ENCODE data around the gene GREB1. TPM values are rescaled to one million over a fixed set of nuclear protein-coding genes. Genes with fewer than 3 reads are reported as not detected.
A peak's percentile ranks its signal among the peaks of the same experiment; 100 is the strongest.

The GREB1 gene, protein sequence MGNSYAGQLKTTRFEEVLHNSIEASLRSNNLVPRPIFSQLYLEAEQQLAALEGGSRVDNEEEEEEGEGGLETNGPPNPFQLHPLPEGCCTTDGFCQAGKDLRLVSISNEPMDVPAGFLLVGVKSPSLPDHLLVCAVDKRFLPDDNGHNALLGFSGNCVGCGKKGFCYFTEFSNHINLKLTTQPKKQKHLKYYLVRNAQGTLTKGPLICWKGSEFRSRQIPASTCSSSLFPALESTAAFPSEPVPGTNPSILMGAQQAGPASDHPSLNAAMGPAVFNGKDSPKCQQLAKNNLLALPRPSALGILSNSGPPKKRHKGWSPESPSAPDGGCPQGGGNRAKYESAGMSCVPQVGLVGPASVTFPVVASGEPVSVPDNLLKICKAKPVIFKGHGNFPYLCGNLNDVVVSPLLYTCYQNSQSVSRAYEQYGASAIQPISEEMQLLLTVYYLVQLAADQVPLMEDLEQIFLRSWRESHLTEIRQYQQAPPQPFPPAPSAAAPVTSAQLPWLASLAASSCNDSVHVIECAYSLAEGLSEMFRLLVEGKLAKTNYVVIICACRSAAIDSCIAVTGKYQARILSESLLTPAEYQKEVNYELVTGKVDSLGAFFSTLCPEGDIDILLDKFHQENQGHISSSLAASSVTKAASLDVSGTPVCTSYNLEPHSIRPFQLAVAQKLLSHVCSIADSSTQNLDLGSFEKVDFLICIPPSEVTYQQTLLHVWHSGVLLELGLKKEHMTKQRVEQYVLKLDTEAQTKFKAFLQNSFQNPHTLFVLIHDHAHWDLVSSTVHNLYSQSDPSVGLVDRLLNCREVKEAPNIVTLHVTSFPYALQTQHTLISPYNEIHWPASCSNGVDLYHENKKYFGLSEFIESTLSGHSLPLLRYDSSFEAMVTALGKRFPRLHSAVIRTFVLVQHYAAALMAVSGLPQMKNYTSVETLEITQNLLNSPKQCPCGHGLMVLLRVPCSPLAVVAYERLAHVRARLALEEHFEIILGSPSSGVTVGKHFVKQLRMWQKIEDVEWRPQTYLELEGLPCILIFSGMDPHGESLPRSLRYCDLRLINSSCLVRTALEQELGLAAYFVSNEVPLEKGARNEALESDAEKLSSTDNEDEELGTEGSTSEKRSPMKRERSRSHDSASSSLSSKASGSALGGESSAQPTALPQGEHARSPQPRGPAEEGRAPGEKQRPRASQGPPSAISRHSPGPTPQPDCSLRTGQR (N-terminal part only)
- 6.9 TPM for total RNA-seq

GRCh38 chr2:11533278-11534070, at the start of gene GREB1:
Gene GREB1, plus strand, starts transcription at chr2:11534045. Its CDS starts 22,570 bp downstream, at chr2:11556615.
- no peak for DNase-seq

GRCh38 chr2:11488809-11489208, 45.0 kb upstream of the GREB1 start:
- DNase-seq = no peak

DNA sequence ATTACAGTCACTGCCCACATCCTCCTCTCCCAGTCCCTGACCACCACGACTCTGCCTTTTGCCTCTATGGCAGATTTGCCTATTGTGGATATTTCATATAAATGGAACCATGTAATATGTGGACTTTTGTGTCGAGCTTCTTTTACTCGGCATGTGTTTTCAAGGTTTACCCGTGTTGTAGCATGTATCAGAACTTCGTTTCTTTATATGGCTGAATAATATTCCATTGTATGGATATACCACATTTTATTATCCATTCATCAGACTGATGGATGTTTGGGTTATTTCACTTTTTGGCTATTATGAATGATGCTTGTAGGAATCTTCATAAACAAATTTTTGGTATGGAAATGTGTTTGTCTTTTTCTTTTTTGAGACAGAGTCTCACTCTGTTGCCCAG, 43.7 kb upstream of the GREB1 start:
- DNase-seq = no peak

- no peak for DNase-seq
Measured at GRCh38 chr2:11491348-11491933, 42.4 kb upstream of the GREB1 start.

- DNase-seq = no peak
Measured at GRCh38 chr2:11492244-11492643, 41.6 kb upstream of the GREB1 start.

DNA sequence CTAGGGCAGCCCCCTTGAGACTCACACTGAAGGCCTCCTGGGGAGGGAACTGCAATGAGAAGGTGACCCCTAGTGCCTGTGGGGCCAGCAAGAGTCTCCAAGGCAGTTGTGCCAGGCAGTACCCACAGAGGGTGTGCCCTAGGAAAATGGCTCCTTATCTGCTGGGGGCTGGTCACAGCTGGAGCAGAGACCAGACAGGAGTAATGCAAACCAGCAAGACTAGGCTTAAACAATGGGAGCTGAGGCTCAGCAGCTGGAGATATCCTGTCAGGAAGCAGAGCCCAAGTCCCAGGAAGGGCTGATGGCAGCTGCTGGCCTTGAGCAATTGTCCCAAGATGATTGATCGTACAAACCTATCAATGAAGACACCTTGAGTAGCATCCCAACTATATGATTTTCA, 41.1 kb upstream of the GREB1 start:
- DNase-seq = no peak

DNA sequence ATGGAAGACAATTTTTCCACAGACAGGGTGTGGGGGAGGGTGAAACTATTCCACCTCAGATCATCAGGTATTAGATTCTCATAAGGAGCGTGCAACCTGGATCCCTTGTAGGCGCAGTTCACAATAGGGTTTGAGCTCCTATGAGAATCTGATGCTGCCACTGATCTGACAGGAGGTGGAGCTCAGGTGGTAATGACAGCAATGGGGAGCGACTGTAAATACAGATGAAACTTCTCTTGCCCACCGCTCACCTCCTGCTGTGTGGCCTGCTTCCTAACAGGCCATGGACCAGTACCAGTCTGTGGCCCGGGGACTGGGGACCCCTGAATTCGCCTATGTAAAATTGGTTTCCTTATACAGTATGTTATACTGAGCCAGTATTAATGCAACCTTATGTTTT, 40.6 kb upstream of the GREB1 start:
- DNase-seq = no peak

DNA sequence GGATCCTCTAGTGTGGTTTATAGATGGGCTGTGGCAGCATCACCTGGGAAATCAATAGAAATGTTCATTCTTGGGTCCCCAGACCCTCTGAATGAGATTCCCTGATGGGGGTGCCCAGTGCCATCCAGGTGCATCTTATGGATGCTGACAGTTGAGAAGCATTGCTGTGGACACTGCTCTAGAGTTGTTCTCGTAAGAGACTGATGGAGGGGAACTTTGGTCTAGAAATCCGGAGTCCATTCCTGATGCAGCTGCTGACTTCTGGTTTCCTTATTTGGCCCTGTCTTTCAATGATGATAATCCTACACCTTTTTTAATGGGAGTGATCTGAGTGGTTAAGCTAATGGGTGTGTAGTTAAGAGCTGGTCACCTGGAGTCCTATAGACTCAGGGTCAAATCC, 39.5 kb upstream of the GREB1 start:
- no peak for DNase-seq

DNA sequence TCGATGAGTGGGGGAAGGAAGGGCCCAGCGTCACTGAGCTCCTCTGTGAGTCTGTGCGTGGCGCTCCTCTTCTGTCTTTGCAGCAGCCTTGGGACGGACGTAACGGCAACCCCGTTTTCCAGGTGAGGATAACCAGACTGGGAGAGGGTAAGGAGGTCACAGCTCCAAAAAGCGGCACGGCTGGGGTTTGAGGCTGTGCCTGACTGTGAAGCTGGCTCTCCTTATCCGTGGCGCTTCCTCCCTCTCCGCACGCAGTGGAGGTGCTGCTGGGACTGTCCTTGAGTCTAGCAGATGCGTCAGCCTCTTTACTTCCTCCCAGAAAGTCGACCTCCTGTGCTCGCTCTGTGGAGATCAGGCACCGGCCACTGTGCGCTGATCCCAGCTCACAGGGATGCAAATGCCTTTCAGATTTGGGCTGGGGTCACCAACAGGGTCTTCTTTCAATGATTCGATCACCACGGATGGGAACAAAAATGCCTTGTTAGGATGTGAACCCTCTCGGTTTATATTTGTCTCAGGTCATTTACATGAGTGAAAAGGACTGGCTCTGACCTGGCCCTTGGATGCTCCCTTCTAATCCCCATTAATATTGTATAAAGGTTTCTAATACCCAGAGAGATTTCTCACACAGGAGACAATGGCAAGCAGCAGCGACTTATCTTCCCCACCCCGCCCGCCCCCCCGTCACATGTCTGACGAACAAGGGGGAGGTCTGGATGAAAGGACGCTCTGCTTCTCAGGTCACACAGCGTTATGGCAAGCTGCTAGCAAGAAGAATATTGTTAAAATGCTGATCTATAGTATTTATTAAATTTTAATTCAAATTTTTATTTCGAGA, 37.8 kb upstream of the GREB1 start:
- DNase-seq = no peak

DNA sequence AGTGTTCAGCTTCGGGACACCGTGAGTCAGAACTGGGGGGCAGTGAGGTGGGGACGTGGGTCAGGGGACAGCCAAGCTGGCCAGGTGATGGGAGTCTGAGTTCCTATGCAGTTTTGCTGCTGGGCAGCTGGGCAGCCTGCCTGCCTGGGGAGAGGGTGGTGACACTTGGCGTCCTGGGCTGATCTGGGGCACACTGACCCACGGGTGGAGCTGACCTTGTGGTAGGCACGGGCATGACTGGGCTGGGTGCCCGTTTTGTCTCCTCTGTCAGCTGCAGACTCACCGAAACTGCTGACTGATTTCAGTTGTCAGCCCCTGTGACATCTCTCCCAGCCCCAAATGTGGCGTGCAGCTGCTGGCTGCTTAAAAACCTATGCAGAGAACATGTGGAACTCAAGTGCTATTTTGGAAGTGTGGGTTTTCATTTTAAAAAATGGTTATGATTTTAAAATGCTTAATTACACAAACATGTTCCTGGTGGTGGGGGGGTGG, 35.3 kb upstream of the GREB1 start:
- peak; percentile 83 for DNase-seq

- no peak for DNase-seq
Measured at GRCh38 chr2:11499081-11499743, 34.6 kb upstream of the GREB1 start.

DNA sequence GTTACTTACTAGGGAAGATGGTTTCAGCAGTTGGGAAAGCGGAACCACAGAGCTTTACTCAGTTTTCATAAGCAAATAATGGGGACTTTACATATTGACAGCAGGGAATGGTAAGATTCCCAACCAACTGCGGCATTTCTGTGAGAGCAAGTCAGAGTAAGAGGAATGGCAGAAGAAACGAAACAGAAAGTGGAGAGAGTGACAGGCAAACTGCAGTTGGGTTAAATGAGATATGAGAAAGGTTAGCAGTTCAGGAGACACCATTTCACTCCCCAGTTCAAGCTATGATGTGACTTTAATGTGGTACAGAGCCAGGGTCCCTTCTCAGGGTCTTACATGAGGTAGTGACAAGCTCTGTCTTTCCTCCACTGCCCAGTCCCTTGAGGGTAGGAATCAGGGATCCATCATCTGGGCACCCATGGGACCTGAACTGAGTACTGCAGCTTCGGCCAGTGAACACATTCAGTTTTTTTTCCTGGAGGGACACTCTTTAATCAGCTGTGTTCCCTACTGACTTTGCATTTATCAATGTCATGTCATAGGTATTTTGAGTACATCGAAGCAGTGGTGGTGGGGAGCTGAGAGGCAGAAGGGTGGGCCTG, 33.0 kb upstream of the GREB1 start:
- no peak for DNase-seq

DNA sequence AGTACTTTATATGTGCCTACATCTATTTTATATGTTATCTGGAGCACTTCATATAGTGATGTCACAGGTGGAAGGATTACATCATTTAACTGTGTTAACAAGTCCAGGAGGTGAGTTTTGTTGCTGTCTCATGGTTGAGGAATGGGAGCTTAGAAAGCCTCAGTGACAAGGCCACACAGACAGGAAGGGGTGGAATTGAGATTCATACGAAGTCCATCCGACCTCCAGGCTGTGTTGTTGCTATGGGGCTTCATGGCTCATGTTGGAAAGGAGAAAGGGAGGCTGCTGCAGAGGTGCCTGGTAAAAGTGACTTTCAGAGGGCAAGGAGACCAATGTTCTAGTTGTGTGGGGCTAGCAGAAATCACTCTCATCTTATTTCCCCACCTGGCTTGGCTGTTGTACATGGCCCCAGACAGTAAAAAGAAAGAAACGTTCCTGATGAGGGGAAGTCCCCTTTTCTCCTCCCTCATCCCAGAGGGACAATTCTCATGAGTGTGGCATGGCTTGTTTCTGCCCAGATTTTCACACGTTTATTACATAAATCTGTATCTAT, 31.0 kb upstream of the GREB1 start:
- DNase-seq = no peak

GRCh38 chr2:11503354-11503927, 30.4 kb upstream of the GREB1 start:
- no peak for DNase-seq

DNA sequence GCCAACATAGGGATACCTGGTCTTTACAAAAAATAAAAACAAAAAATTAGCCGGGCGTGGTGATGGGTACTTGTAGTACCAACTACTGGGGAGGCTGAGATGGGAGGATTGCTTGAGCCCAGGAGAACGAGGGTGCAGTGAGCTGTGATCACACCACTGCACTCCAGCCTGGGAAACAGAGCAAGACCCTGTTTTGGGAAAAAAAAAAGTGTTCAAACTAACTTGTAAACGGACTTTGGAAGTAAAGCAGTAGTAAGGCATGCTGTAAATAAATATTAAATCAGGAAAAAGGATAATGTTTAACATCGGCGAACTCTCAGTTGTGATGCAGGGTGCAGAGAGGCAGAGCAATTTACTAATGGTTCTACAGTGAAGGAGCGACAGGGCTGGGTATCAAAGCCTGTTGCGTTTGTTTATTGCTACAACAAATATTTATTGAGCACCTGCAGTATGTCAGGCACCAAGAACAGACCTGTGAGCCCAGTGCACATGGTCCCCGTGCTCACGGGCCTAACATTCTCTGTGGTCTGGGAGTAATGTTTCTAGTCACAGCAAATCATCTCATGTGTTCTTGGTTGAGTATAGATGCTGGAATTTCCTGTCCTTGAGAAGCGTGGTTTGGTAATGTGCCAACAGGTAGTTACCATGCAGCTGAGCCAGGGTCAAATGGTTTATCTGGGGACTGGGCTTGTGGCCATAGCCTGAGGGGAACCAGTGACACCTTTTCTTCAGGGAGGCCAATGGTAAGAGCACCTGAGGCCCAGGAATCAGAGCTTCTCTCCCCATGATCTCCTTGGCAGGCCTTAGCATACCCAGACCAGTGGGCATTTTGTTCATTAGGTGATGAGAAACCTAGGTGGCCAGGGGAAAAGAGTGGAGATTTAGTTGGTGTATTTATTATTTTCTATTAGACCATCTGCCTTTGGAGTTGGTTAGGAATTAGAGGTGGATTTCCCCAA, 27.9 kb upstream of the GREB1 start:
- no peak for DNase-seq

- DNase-seq = peak; percentile 37
Measured at GRCh38 chr2:11506611-11506969, 27.3 kb upstream of the GREB1 start.

DNA sequence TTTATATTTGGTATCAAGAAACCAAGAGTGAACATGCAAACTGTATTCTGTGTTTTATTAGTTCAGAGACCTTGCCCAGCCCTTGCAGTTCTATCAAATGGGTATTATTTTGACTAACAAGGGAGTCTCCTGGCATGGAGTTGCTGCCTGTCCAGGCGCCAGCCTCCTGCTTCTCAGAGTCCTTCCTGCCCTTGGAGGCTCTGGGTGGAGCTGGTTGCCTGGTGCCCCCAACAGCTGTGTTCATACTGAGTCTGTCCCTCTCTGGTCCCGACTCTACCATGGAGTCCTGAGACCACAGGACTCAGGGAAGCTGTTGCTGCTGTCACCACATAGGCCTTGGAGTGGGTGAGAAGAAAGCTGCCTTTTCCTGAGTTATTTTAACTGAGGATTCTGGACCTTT, 26.3 kb upstream of the GREB1 start:
- no peak for DNase-seq

Data from tongue (tissue), 2 donors.